ENCODE data around the gene NFATC2.

DNA sequence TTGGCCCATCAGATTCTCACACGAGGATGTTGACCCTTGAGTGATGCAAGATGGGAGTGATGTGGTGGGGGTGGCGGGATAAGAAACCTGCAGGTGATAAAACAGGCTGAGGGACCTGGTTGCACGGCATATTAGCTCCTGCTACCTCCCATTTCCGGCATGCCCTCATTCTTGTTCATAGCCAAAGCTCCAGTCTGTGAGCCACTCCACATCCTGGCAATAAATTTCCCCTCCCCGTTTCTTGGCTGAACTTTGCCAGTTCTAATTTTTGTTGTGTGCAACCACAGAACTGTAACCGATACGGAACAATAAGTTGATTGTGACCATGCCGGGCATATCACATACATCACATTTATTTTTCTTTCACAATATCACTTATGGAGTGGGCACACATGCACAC is 41.6 kb upstream of the NFATC2 start:
- TF ChIP-seq RAD21 (conservative IDR thresholded peaks at IDR 0.05) (no peak), CTCF (IDR thresholded peaks at IDR 0.05; ENCODE audit: poor library complexity, severe bottlenecking) (no peak), SMC3 (conservative IDR thresholded peaks at IDR 0.05; ENCODE audit: poor library complexity) (no peak), POLR2AphosphoS5 (IDR thresholded peaks at IDR 0.05) (no peak), TAF1 (IDR thresholded peaks at IDR 0.05; ENCODE audit: low read depth) (no peak), EZH2 (IDR thresholded peaks at IDR 0.05; ENCODE audit: borderline replicate concordance, insufficient read depth, low read length, poor library complexity, severe bottlenecking) (no peak), REST (IDR thresholded peaks at IDR 0.05; ENCODE audit: borderline replicate concordance) (no peak)
